GM23248 (cell line): ENCODE data around the gene F13B. TPM values are rescaled to one million over a fixed set of nuclear protein-coding genes. Genes with fewer than 3 reads are reported as not detected.

Experiments
- DNase-seq: peaks from one replicate; pipeline ENCODE4 v3.0.0-alpha.2; 2015
- H2AFZ ChIP-seq: fragments of 200-600 bp; sonication (generic); 2 replicates; pipeline ENCODE4 v1.6.1; 2016; ENCODE audit warnings: antibody characterized with exemption
- H3F3A ChIP-seq: fragments of 200-600 bp; sonication (generic); 2 replicates; pipeline ENCODE4 v1.6.1; 2016; ENCODE audit warnings: mild to moderate bottlenecking, antibody characterized with exemption, mixed run types; ENCODE audit not compliant: insufficient read depth
- H3K27ac ChIP-seq: fragments of 200-600 bp; sonication (generic); 2 replicates; pipeline ENCODE4 v1.5.1; 2016; ENCODE audit warnings: mild to moderate bottlenecking
- H3K27me3 ChIP-seq: fragments of 200-600 bp; sonication (generic); replicated peaks from 2 replicates; pipeline ENCODE4 v1.6.1; 2016; ENCODE audit warnings: mild to moderate bottlenecking; ENCODE audit not compliant: insufficient read depth
- H3K36me3 ChIP-seq: fragments of 200-600 bp; sonication (generic); 2 replicates; pipeline ENCODE4 v1.6.1; 2016; ENCODE audit warnings: low read depth, mild to moderate bottlenecking
- H3K4me1 ChIP-seq: fragments of 200-600 bp; sonication (generic); 2 replicates; pipeline ENCODE4 v1.6.1; 2016; ENCODE audit warnings: mild to moderate bottlenecking; ENCODE audit not compliant: insufficient read depth
- H3K4me2 ChIP-seq: fragments of 200-600 bp; sonication (generic); one replicate; pipeline ENCODE4 v1.6.1; 2016; ENCODE audit warnings: mild to moderate bottlenecking; ENCODE audit not compliant: unreplicated experiment
- H3K4me3 ChIP-seq: fragments of 200-600 bp; sonication (generic); 2 replicates; pipeline ENCODE4 v1.5.1; 2016; ENCODE audit warnings: mild to moderate bottlenecking
- H3K79me2 ChIP-seq: fragments of 200-600 bp; sonication (generic); 2 replicates; pipeline ENCODE4 v1.6.1; 2016; ENCODE audit warnings: mild to moderate bottlenecking; ENCODE audit not compliant: insufficient read depth
- H3K9ac ChIP-seq: fragments of 200-600 bp; sonication (generic); 2 replicates; pipeline ENCODE4 v1.6.1; 2016; ENCODE audit warnings: mild to moderate bottlenecking
- H3K9me2 ChIP-seq: fragments of 200-600 bp; sonication (generic); 2 replicates; pipeline ENCODE4 v1.6.1; 2016; ENCODE audit warnings: mixed run types, mild to moderate bottlenecking, moderate library complexity; ENCODE audit not compliant: insufficient read depth
- H3K9me3 ChIP-seq: fragments of 200-600 bp; sonication (generic); one replicate; pipeline ENCODE4 v1.6.1; 2017; ENCODE audit warnings: low read depth
- H4K20me1 ChIP-seq: fragments of 200-600 bp; sonication (generic); 2 replicates; pipeline ENCODE4 v1.6.0; 2016; ENCODE audit not compliant: insufficient read depth
- EZH2 ChIP-seq: fragments of 200-600 bp; sonication (generic); IDR thresholded peaks from 2 replicates; pipeline ENCODE4 v1.6.1; 2018; ENCODE audit warnings: antibody characterized with exemption, mild to moderate bottlenecking; ENCODE audit not compliant: insufficient read depth, poor library complexity, severe bottlenecking
- EZH2phosphoT487 ChIP-seq: fragments of 200-600 bp; sonication (generic); IDR thresholded peaks from 2 replicates; pipeline ENCODE4 v1.6.1; 2018; ENCODE audit warnings: antibody characterized with exemption, moderate library complexity, mild to moderate bottlenecking, low read depth; ENCODE audit not compliant: insufficient read depth
- WGBS, 2 experiments: methylation state at CpG; one replicate each; pipeline ENCODE4 v1.1.6; 2015 to 2017; ENCODE audit warnings: low lambda C conversion rate in 2 of 2, low coverage in 1 of 2; ENCODE audit errors: missing lambda C conversion rate in 2 of 2; 5-methylcytosine and 5-hydroxymethylcytosine counted together
- in situ Hi-C: fragments of 300-500 bp; cut with MboI; formaldehyde crosslinking; loops from 2 replicates; pipeline ENCODE4 v1.15.0; 2020
- polyA plus RNA-seq: library from polyadenylated mRNA; unstranded; fragments of >200 nt; fragmentation: Nextera tagmentation; extraction: Ambion mirVana; gene quantifications from 2 replicates; pipeline ENCODE4 v1.2.1, GENCODE V29; 2016
- total RNA-seq: library from RNA; depleted of rRNA; stranded (reverse); fragments of >200 nt; shearing (Covaris generic); gene quantifications from 2 replicates; pipeline ENCODE4 v1.2.3, GENCODE V29; 2014

Gene F13B
- total and polyA plus RNA-seq, 2 experiments from 2014 or later, result not detected

- Histone ChIP-seq H2AFZ (peak overlapping the region; percentile 24; the same call in 1 of the 2 replicates), H3F3A (no peaks in the 10 kb centered on the region), H3K27me3 (no peaks in the 10 kb centered on the region), H3K9me2 (no peaks in the 10 kb centered on the region), H4K20me1 (no peaks in the 10 kb centered on the region), H3K9me3 (no peaks in the 10 kb centered on the region), H3K4me3 (no peak overlapping the region), H3K36me3 (no peaks in the 10 kb centered on the region), H3K79me2 (no peaks in the 10 kb centered on the region), H3K4me2 (no peak overlapping the region), H3K4me1 (no peaks in the 10 kb centered on the region), H3K9ac (no peak overlapping the region), H3K27ac (no peak overlapping the region)
- DNase-seq, result no peak
- TF ChIP-seq EZH2 (no peak), EZH2phosphoT487 (no peak)
- 57 to 58% methylated on average over 3 of the region's 3 CpGs for WGBS, 2 experiments
- in situ Hi-C loops, result no loop called here
Observed at GRCh38 chr1:197013234-197013633, 53.8 kb downstream of the F13B start.

- TF ChIP-seq EZH2phosphoT487, result no peak
- H3K4me2 ChIP-seq, result no peak overlapping the region
- in situ Hi-C loops, result no loop called here
- no peaks in the 10 kb centered on the region for H3K9me3 ChIP-seq
- no peaks in the 10 kb centered on the region for H3K9me2 ChIP-seq
- no peak for DNase-seq
- no peaks in the 10 kb centered on the region for H4K20me1 ChIP-seq
- no peaks in the 10 kb centered on the region for H3K4me1 ChIP-seq
- H3K4me3 ChIP-seq, result no peak overlapping the region
- H3K27me3 ChIP-seq, result no peaks in the 10 kb centered on the region
- no peak overlapping the region for H3K9ac ChIP-seq
- no peaks in the 10 kb centered on the region for H3F3A ChIP-seq
- H2AFZ ChIP-seq, result no peak overlapping the region
- no peak overlapping the region for H3K27ac ChIP-seq
- H3K36me3 ChIP-seq, result no peaks in the 10 kb centered on the region
- H3K79me2 ChIP-seq, result no peaks in the 10 kb centered on the region
- WGBS, 2 experiments, result 42 to 54% methylated on average over 1 of the region's 1 CpG
Observed at GRCh38 chr1:197011614-197012013, 55.4 kb downstream of the F13B start.

- H3K36me3 ChIP-seq, result no peaks in the 10 kb centered on the region
- WGBS, 2 experiments, result 63 to 66% methylated on average over 6 of the region's 6 CpGs
- H3K9me2 ChIP-seq, result no peaks in the 10 kb centered on the region
- no peaks in the 10 kb centered on the region for H3F3A ChIP-seq
- no peak for DNase-seq
- H3K9me3 ChIP-seq, result no peaks in the 10 kb centered on the region
- H3K9ac ChIP-seq, result no peak overlapping the region
- H3K79me2 ChIP-seq, result no peaks in the 10 kb centered on the region
- H3K27me3 ChIP-seq, result no peaks in the 10 kb centered on the region
- H3K27ac ChIP-seq, result no peak overlapping the region
- H2AFZ ChIP-seq, result no peak overlapping the region
- TF ChIP-seq EZH2, result no peak
- no peak for TF ChIP-seq EZH2phosphoT487
- no peak overlapping the region for H3K4me2 ChIP-seq
- H3K4me1 ChIP-seq, result no peaks in the 10 kb centered on the region
- no peak overlapping the region for H3K4me3 ChIP-seq
- no peaks in the 10 kb centered on the region for H4K20me1 ChIP-seq
- in situ Hi-C loops, result no loop called here
Observed at GRCh38 chr1:197008861-197009260, 58.2 kb downstream of the F13B start.

- H2AFZ ChIP-seq, result no peak overlapping the region
- H3K9ac ChIP-seq, result no peak overlapping the region
- no peak overlapping the region for H3K27ac ChIP-seq
- H3K27me3 ChIP-seq, result no peaks in the 10 kb centered on the region
- no peaks in the 10 kb centered on the region for H3K36me3 ChIP-seq
- no peak overlapping the region for H3K4me3 ChIP-seq
- H3K79me2 ChIP-seq, result no peaks in the 10 kb centered on the region
- H3K4me1 ChIP-seq, result no peaks in the 10 kb centered on the region
- H3K4me2 ChIP-seq, result no peak overlapping the region
- H4K20me1 ChIP-seq, result no peaks in the 10 kb centered on the region
- no peaks in the 10 kb centered on the region for H3K9me2 ChIP-seq
- no peak for DNase-seq
- no peaks in the 10 kb centered on the region for H3K9me3 ChIP-seq
- no peaks in the 10 kb centered on the region for H3F3A ChIP-seq
- 27 to 41% methylated on average over 2 of the region's 2 CpGs for WGBS, 2 experiments
- in situ Hi-C loops, result no loop called here
- TF ChIP-seq EZH2phosphoT487, result no peak
- TF ChIP-seq EZH2, result no peak
Observed at GRCh38 chr1:197003132-197003531, 63.9 kb downstream of the F13B start.

GRCh38 chr1:197001828-197002227 lies 65.2 kb downstream of the F13B start:
- no peaks in the 10 kb centered on the region for H3F3A ChIP-seq
- H4K20me1 ChIP-seq, result no peaks in the 10 kb centered on the region
- H3K4me2 ChIP-seq, result no peak overlapping the region
- H3K27me3 ChIP-seq, result no peaks in the 10 kb centered on the region
- 25 to 29% methylated on average over 2 of the region's 2 CpGs for WGBS, 2 experiments
- no peaks in the 10 kb centered on the region for H3K79me2 ChIP-seq
- no peak overlapping the region for H3K9ac ChIP-seq
- H3K36me3 ChIP-seq, result no peaks in the 10 kb centered on the region
- H3K9me3 ChIP-seq, result no peaks in the 10 kb centered on the region
- no peaks in the 10 kb centered on the region for H3K9me2 ChIP-seq
- H3K27ac ChIP-seq, result no peak overlapping the region
- no peak for TF ChIP-seq EZH2phosphoT487
- TF ChIP-seq EZH2, result no peak
- H3K4me1 ChIP-seq, result peaks cover 11% of the 10 kb centered on the region
- no peak overlapping the region for H2AFZ ChIP-seq
- H3K4me3 ChIP-seq, result no peak overlapping the region
- in situ Hi-C loops, result no loop called here
- DNase-seq, result no peak
